Measurements from ENCODE around the gene ALOX15. TPM values are rescaled to one million over a fixed set of nuclear protein-coding genes. Genes with fewer than 3 reads are reported as not detected.
"Not testable (repeated sequence)": the region's sequence is repeated elsewhere in the genome, so short reads cannot be mapped to it uniquely, and the experiment has no call there.

The ALOX15 gene
- total RNA-seq, 1 donor from 2014 or later, result 1.7 TPM

DNA sequence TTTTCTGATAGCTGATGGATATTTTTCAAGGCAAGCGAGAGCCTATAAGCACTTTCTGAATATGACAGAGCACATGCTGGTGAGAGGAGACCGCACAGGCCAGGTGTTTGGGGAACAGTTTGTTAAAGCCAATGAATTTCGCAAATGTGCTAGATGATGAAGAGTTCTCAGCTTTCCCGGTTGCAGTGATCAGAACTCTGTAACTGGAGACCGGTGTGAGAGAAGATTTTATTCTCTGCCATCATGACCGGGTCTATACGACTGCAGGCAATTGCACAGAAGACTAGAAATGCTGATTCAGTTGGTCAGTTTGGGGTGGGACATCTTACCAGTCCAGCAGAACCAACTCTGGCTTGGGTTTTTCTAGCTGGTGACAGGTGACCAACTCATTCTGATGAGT lies 31.7 kb downstream of the ALOX15 start:
- peak overlapping the region; percentile 24 for H3K27ac ChIP-seq
- TF ChIP-seq, protein P1, sequence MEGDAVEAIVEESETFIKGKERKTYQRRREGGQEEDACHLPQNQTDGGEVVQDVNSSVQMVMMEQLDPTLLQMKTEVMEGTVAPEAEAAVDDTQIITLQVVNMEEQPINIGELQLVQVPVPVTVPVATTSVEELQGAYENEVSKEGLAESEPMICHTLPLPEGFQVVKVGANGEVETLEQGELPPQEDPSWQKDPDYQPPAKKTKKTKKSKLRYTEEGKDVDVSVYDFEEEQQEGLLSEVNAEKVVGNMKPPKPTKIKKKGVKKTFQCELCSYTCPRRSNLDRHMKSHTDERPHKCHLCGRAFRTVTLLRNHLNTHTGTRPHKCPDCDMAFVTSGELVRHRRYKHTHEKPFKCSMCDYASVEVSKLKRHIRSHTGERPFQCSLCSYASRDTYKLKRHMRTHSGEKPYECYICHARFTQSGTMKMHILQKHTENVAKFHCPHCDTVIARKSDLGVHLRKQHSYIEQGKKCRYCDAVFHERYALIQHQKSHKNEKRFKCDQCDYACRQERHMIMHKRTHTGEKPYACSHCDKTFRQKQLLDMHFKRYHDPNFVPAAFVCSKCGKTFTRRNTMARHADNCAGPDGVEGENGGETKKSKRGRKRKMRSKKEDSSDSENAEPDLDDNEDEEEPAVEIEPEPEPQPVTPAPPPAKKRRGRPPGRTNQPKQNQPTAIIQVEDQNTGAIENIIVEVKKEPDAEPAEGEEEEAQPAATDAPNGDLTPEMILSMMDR (IDR thresholded peaks at IDR 0.05), result no peak

DNA sequence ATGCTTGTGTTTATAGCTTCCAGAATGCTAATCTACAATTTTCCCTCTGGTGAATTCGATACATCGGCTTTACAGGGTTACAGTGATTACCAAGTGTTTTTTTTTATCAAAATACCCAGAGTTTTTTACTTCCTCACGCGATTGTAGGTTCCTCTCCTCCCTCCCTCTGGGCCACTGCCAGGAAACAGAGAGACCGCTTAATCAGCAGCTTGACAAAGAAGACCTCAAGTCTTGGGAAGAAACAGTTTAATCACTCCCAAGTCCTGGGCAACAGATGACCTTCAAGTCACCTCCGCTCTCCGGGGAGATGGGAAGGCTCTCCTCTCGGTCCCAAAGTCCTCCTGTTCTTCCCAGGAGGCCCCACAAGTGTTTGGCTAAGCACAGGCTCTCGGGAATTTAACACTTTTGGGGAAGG lies 33.7 kb downstream of the ALOX15 start:
- intact Hi-C loops (cut with DNase I), result no loop called here
- no peak for DNase-seq
- Histone ChIP-seq H3K27me3 (no peaks in the 10 kb centered on the region), H3K9me3 (no peaks in the 10 kb centered on the region), H3K36me3 (no peaks in the 10 kb centered on the region), H3K4me3 (no peak overlapping the region), H3K4me1 (peaks cover 26% of the 10 kb centered on the region), H3K27ac (peak overlapping the region; percentile 34)
- peak; percentile 55 for ATAC-seq
- TF ChIP-seq, protein P1 (IDR thresholded peaks at IDR 0.05), result no peak

More for the DNA sequence above, 31.7 kb downstream of the ALOX15 start:
- no peak overlapping the region for H3K4me3 ChIP-seq
- H3K4me1 ChIP-seq, result peaks cover 26% of the 10 kb centered on the region
- no peaks in the 10 kb centered on the region for H3K36me3 ChIP-seq
- H3K27me3 ChIP-seq, result no peaks in the 10 kb centered on the region
- peak; percentile 13 for DNase-seq
- ATAC-seq, result no peak
- intact Hi-C loops (cut with DNase I), result no loop called here
- no peaks in the 10 kb centered on the region for H3K9me3 ChIP-seq

- DNase-seq (no peak), ATAC-seq (no peak)
- H3K4me3 ChIP-seq, result no peak overlapping the region
Measured at GRCh38 chr17:4607261-4607741, 34.2 kb downstream of the ALOX15 start.

DNA sequence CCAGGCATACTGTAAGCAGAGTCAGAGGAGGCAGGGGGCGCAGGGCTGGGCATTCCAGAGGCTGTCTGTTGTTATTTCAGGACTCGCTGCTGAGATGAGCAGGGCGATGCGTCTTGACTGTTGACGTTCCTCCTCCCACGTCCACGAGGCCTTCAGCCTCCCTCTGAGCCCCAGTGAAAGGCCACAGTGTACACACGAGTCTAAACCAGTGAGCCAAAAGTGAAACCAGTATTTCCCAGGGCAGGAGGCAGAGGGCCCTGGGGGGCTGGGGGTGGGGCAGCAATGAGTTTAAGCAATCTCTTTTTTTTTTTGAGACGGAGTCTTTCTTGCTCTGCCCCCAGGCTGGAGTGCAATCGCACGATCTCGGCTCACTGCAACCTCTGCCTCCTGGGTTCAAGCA lies 35.7 kb downstream of the ALOX15 start:
- H3K27me3 ChIP-seq, result no peaks in the 10 kb centered on the region
- no peak overlapping the region for H3K4me3 ChIP-seq
- TF ChIP-seq, protein P1 (IDR thresholded peaks at IDR 0.05), result no peak
- H3K36me3 ChIP-seq, result no peaks in the 10 kb centered on the region
- peak overlapping the region; percentile 26 for H3K27ac ChIP-seq
- H3K9me3 ChIP-seq, result no peaks in the 10 kb centered on the region
- intact Hi-C loops (cut with DNase I), result no loop called here
- peak; percentile 47 for ATAC-seq
- DNase-seq, result no peak
- peaks cover 26% of the 10 kb centered on the region for H3K4me1 ChIP-seq

More at GRCh38 chr17:4607261-4607741, 34.2 kb downstream of the ALOX15 start:
- H3K27ac ChIP-seq, result peak overlapping the region; percentile 34
- no peaks in the 10 kb centered on the region for H3K36me3 ChIP-seq
- H3K4me1 ChIP-seq, result peaks cover 26% of the 10 kb centered on the region
- intact Hi-C loops (cut with DNase I), result no loop called here
- no peaks in the 10 kb centered on the region for H3K9me3 ChIP-seq
- no peaks in the 10 kb centered on the region for H3K27me3 ChIP-seq
- TF ChIP-seq, protein P1 (IDR thresholded peaks at IDR 0.05), result no peak

- intact Hi-C loops (cut with DNase I); ATAC-seq; H3K27me3 ChIP-seq; H3K4me3 ChIP-seq; DNase-seq; H3K36me3 ChIP-seq; H3K9me3 ChIP-seq: not testable (repeated sequence)
- Histone ChIP-seq H3K4me1 (peaks cover 30% of the 10 kb centered on the region), H3K27ac (peak overlapping the region; percentile 36)
Measured at GRCh38 chr17:4604736-4605135, 36.7 kb downstream of the ALOX15 start.

DNA sequence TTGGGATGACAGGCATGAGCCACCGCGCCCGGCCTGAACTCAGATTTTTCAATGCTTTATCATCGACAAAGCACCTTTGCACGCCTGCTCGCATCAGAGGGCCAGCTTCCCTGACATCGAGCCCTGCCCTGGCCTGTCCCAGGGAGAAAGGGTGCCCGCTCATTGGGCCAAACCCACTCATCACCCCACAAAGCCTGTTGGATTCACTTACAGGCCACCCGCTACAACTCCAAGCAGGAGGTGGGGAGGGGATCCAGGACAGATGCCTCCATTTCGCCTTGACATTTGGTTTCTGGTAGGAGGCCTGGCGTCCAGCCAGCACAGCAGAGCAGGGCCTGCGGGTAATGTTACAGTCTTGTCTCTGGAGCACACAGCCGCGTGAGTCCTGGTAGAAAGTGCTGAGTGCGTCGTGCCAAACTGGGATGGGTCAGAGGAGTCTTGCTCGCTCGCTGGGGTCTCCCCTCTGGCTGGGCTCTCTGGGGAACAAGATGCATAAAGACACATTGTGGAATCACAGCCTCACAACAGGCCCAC lies 37.3 kb downstream of the ALOX15 start:
- Histone ChIP-seq H3K36me3 (no peaks in the 10 kb centered on the region), H3K27ac (peak overlapping the region; percentile 36), H3K4me1 (peaks cover 30% of the 10 kb centered on the region), H3K4me3 (no peak overlapping the region), H3K9me3 (no peaks in the 10 kb centered on the region), H3K27me3 (no peaks in the 10 kb centered on the region)
- intact Hi-C loops (cut with DNase I), result no loop called here
- TF ChIP-seq, protein P1 (IDR thresholded peaks at IDR 0.05), result no peak
- ATAC-seq (no peak), DNase-seq (no peak)

All from upper lobe of right lung (tissue), 1 donor.